ENCODE results near the gene JAK2.
A peak's percentile ranks its signal among the peaks of the same experiment; 100 is the strongest.
"Not testable (repeated sequence)": the region's sequence is repeated elsewhere in the genome, so short reads cannot be mapped to it uniquely, and the experiment has no call there.

The JAK2 gene

DNA sequence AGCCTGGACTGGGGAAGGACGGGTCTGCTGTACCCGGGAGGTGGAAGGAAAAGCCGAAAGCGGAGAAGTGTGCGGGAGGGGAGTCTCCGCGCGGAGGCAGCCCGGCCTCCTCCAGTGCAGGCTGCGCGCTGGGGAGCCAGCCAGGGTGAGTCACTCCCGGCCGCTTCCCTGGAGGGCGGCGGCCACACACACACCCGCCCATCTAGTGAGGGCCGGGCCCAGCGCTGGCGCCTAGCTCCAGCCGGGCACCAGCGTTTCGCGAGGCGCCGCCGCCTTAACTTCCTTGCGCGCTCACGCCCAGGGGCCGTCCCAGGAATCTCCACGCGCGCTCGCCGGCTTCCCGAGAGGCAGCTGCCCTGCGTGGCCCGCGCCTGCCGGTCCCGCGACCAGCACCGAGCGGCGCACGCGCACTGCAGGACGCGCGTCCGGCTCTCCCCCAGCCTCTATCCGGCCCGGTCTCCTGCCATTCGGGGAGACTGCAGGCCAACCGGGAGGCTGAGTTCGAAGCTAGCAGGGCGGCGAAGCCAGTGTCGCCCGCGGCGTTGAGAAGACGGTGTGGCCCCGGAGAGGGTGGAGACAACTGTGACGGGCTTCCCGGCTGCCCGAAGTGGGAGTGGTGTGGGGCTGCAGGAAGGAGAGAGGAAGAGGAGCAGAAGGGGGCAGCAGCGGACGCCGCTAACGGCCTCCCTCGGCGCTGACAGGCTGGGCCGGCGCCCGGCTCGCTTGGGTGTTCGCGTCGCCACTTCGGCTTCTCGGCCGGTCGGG, at the start of gene JAK2:
Gene JAK2 (plus strand): TSS at position 652 of the 765 bp plus-strand sequence. CDS start 36,716 bp downstream, outside the sequence.
- DNase-seq: peak; percentile 69 to 76

GRCh38 chr9:4936277-4936676, 48.8 kb upstream of the JAK2 start:
- DNase-seq: no peak

GRCh38 chr9:4936823-4937222, 48.2 kb upstream of the JAK2 start:
- DNase-seq: no peak

DNA sequence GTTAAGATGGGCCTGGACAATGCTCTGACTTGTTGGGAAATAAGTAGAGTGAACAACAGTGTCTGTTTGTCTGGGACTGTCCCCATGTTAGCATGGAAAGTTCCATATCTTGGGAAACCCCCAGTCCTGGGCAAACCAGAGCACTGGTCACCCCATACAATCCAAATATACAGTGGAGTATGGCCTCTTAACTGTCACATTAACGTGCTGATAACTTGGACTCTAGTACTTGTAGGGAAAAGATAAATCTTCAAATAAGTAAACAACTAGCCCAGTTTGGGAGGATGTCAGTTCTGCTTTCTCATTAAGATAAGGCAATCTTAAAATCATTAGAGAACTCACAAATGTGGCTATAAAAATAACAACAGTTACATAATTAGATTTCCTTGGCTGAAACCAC, 47.6 kb upstream of the JAK2 start:
- DNase-seq: no peak

DNA sequence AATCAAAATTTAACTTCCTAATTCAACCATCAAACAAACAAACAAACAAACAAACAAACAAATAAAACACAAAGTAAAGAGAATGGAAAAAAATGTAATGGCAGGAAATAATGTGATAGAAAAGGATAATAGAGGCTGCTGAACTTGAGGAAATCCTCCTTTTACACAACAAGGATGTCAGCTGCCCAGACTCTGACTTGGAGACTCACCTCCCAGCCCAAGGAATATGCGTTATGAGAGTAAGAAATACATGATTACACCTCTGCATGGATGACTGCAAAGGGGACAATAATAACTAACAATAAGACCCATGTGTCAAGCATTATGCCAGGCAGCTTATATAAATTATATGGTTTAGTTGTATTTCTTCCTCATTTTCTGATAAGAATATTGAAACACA, 46.6 kb upstream of the JAK2 start:
- no peak for DNase-seq

- DNase-seq: no peak
Observed at GRCh38 chr9:4939118-4939561, 45.9 kb upstream of the JAK2 start.

DNA sequence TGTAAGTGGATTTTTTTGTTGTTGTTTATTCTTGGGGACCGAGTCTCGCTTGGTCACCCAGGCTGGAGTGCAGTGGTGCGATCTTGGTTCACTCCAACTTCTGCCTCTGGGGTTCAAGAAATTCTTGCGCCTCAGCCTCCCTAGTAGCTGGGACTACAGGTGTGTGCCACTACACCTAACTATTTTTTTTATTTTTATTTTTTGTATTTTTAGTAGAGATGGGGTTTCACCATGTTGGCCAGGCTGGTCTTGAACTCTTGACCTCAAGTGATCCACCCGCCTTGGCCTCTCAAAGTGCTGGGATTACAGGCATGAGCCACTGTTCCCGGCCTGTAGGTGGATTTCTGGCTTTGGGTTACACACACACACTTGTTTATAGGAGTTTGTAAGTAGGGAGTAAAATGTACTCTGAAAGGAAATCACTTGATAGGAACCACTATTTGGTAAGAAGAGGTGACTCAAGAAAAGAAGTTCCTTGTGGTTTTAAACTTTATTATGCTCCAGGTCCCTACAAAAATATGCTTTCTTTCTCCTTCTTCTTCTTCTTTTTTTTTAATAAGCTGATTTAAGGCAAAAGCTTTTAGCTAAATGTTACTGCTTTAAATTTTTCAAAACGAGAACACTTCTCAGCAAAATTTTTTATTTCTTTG, 42.9 kb upstream of the JAK2 start:
- not testable (repeated sequence) for DNase-seq

- DNase-seq: no peak
Observed at GRCh38 chr9:4943346-4943745, 41.7 kb upstream of the JAK2 start.

DNA sequence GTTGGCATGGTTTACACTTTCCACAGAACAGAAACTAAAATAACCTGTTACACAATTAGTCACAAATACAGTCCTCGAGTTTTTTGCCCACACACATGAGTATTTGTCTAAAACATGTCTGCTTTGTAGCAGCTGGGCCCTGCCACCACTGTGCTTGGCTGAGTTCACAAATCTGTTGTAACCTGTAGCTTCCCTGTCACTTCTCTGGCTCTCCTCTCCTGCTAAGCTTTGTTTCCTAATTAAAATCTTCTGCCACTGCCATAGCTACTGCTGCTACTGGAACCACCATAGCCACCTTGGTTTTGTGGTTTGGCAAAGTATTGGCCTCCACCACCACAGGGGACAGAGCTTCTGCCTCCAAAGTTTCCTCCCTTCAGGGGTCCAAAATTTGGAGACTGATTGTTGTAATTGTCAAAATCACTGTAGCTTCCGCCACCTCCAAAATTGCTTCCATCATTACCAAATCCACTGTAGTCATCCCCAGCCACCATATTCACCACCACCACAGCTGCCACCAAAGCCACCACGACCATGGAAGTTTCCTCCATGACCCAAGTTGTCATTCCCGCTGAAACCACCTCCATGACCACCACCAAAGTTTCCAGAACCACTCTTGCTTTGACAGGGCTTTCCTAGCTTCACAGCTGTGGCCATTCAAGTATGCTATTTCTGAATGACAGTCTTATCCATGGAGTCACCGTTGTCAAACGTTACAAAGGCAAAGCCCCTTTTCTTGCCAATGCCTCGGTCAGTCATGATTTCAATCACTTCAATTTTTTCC, 40.5 kb upstream of the JAK2 start:
- not testable (repeated sequence) for DNase-seq

GRCh38 chr9:4946937-4947336, 38.1 kb upstream of the JAK2 start:
- no peak for DNase-seq

DNA sequence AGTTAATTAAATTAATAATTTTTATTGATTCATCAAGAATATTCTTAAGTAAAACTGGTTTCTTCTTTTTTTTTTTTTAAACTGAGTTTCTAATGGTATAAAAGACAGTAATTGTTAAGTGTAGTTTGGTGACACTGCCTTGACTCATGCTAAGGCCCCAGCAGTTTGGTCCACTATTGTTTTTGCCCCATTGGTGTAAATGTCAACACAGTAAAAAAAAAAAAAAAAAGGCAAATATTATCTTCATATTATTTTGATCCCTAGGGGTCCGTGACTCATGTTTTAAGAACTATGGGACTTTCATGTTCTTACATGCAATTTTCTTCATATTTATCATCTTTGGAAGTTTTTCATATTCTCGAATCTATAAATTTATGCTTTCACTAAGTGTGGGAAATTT, 29.2 kb upstream of the JAK2 start:
- DNase-seq: no peak

GRCh38 chr9:4959031-4959430, 26.0 kb upstream of the JAK2 start:
- DNase-seq: no peak

DNA sequence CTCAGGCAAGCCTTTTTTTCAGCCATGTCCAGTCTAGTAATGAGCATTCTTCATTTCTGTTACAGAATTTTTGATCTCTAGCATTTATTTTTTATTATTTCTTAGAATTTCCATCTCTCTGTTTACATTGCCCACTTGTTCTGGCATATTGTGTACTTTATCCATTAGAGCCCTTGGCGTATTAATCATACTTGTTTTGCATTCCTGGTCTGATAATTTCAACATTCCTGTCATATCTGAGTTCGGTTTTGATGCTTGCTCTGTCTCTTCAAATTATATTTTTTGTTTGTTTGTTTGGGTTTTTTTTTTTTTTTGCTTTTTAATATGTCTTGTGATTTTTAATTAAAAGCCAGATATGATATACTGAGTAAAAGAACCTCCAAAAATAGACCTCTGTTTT, 23.0 kb upstream of the JAK2 start:
- DNase-seq: no peak

GRCh38 chr9:4964540-4964939, 20.5 kb upstream of the JAK2 start:
- DNase-seq: no peak

DNA sequence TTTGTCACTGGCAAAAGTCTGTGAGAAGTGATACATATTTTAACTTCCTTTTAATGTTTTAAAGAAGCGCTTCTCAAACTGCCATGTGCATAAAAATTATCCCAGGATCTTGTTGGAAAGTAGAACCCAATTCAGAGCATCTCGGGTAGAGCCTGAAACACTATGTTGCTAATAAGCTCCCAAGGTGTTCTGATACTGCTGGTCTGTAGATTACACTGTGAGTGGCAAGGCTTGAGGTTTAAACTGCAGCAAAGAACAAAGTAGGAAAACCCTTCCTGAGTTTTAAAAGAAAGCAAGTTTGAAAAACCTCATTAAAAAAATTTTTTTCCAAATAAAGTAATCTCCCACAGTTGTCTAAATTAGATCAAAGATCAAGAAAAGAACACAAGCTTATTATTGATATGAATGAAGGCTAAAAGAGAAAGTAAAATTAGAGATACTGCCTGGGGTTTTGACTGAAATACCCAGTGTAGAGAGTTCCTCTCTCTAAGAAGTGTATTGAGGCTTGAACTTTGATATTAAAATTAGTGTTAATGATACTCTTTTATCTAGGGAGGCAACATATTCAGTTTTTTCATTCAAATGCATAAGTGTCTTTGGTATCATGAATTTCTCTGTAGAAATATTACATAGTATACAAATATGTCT, 19.8 kb upstream of the JAK2 start:
- DNase-seq: no peak

GRCh38 chr9:4967523-4967922, 17.5 kb upstream of the JAK2 start:
- no peak for DNase-seq

- no peak for DNase-seq
Observed at GRCh38 chr9:4969130-4969529, 15.9 kb upstream of the JAK2 start.

DNA sequence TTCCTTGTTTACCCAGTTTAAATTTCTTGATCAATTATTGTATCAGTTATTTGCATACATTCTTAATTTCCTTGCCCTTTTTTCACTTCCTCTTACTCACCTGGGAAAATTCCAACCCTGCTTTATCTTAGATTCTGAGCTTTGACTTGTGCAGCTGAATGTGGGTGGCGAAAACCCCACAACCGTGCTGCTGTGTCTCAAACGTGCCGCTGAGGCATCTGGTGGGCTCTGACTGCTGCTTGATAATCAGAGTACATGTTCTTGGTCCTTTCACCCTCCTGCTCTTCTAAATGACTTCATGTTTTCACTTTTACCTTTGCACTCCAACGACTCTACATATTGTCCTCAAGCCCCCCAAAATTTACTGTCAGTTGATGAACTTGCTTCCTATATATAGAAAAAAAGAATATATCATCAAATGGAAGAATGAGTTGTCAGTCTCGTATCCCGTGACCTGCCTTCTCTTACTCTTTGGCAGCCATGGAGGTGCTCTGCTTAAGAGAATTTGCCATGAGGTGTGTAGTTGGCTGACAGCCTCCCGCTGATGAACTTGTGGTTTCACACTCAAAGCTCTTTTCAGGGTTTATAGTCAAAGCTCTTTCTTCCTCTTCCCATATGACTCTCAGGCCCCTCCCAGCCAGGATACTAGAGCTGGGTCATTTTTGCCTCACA, 14.0 kb upstream of the JAK2 start:
- DNase-seq: peak; percentile 54 to 64

DNA sequence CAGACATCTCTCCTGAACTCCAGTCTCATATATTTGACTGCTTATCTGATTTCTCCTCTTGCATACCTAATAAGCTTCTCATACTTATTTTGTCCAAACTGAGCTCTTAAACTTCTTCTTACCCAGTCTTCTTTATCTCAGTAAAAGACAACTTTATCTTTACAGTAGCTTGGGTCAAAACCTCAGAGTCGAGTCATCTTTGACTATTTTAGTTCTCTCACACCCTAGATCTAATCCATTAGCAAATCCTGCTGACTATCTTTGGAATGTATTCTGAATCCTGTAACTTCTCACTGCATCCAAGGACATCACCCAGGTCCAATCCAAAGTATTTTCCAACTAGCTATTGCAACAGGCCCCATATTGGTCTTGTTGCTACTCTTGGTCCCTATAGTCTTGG, 11.8 kb upstream of the JAK2 start:
- DNase-seq: no peak

- no peak for DNase-seq
Observed at GRCh38 chr9:4973902-4974301, 11.2 kb upstream of the JAK2 start.

- no peak for DNase-seq
Observed at GRCh38 chr9:4979239-4979638, 5.8 kb upstream of the JAK2 start.

- no peak for DNase-seq
Observed at GRCh38 chr9:4980086-4980727, 4.9 kb upstream of the JAK2 start.

All from activated CD4-positive, alpha-beta T cell treated with anti-CD3 and anti-CD28 coated beads, Interleukin-2, amount 50 U/mL, for 4 hours (primary cell).